Common myeloid progenitor, CD34-positive (primary cell): ENCODE measurements around the gene FBXO28.

ENCODE experiments used
- CTCF ChIA-PET: fragments of 350-600 bp; sonication (Branson Sonifier 250); formaldehyde crosslinking; loops from one replicate; lab custom pipeline; 2021; ENCODE audit warnings: antibody characterized with exemption; lab: Charles Lee
- POLR2A ChIA-PET: fragments of 350-600 bp; sonication (Branson Sonifier 250); formaldehyde crosslinking; loops from one replicate; lab custom pipeline; 2021; ENCODE audit warnings: antibody characterized with exemption; lab: Charles Lee
- DNase-seq, 3 donors: peaks; one replicate each; pipeline versions ENCODE4 v3.0.0 to v3.0.0-alpha.2; 2013
- H3K27ac ChIP-seq, 2 experiments: 1 replicate in 1 of 2; 2 replicates in 1 of 2; pipeline ENCODE4 v1.7.0; 2013; ENCODE audit warnings: inconsistent platforms in 2 of 2, low read length in 2 of 2, mild to moderate bottlenecking in 2 of 2, low read depth in 1 of 2, moderate library complexity in 1 of 2; ENCODE audit not compliant: severe bottlenecking in 2 of 2, insufficient read depth in 1 of 2, poor library complexity in 1 of 2
- H3K27me3 ChIP-seq, 5 experiments: replicated peaks in 2 of 5; 1 replicate in 3 of 5; 2 replicates in 2 of 5; pipeline versions ENCODE4 v1.6.1 to v1.7.0; 2013; ENCODE audit warnings: low read length in 4 of 5, mild to moderate bottlenecking in 2 of 5, moderate library complexity in 2 of 5, inconsistent platforms in 1 of 5; ENCODE audit not compliant: insufficient read depth in 5 of 5, control insufficient read depth in 4 of 5
- H3K36me3 ChIP-seq, 4 experiments: 1 replicate in 2 of 4; 2 replicates in 2 of 4; pipeline versions ENCODE4 v1.6.1 to v1.7.0; 2013; ENCODE audit warnings: low read length in 3 of 4, control low read depth in 1 of 4, mild to moderate bottlenecking in 1 of 4; ENCODE audit not compliant: control insufficient read depth in 4 of 4, insufficient read depth in 4 of 4
- H3K4me1 ChIP-seq, 4 experiments: 1 replicate in 3 of 4; 2 replicates in 1 of 4; pipeline versions ENCODE4 v1.6.1 to v1.7.1; 2013; ENCODE audit warnings: low read length in 3 of 4, mild to moderate bottlenecking in 3 of 4, control low read depth in 1 of 4, inconsistent platforms in 1 of 4, moderate library complexity in 1 of 4; ENCODE audit not compliant: control insufficient read depth in 4 of 4, insufficient read depth in 4 of 4; ENCODE audit errors: control extremely low read depth in 1 of 4
- H3K4me3 ChIP-seq, 7 experiments: 1 replicate in 4 of 7; 2 replicates in 3 of 7; pipeline versions ENCODE4 v1.5.1 to v1.7.0; 2013; ENCODE audit warnings: mild to moderate bottlenecking in 7 of 7, low read length in 6 of 7, moderate library complexity in 6 of 7, inconsistent platforms in 2 of 7, low read depth in 2 of 7, control low read depth in 1 of 7; ENCODE audit not compliant: insufficient read depth in 4 of 7, control insufficient read depth in 1 of 7; ENCODE audit errors: extremely low read depth in 1 of 7
- H3K9me3 ChIP-seq, 5 experiments: 1 replicate in 4 of 5; 2 replicates in 1 of 5; pipeline versions ENCODE4 v1.6.1 to v1.7.1; 2013; ENCODE audit warnings: low read length in 4 of 5, mild to moderate bottlenecking in 2 of 5, inconsistent platforms in 1 of 5, low read depth in 1 of 5, moderate library complexity in 1 of 5; ENCODE audit not compliant: control insufficient read depth in 4 of 5, insufficient read depth in 2 of 5; ENCODE audit errors: control extremely low read depth in 1 of 5
- WGBS: methylation state at CpG from one replicate; pipeline ENCODE4 v1.1.5; 2013; ENCODE audit not compliant: insufficient coverage; 5-methylcytosine and 5-hydroxymethylcytosine counted together

FBXO28 gene

GRCh38 chr1:224084867-224085266, 29.0 kb upstream of the FBXO28 start:
- POLR2A ChIA-PET = no interaction called here
- H3K4me3 ChIP-seq = no peak overlapping the region

GRCh38 chr1:224085421-224086108, 28.3 kb upstream of the FBXO28 start:
- Histone ChIP-seq H3K27me3 (peaks cover 0 to 3% (median 0%) of the 10 kb centered on the region in 5 experiments), H3K36me3 (no peaks in the 10 kb centered on the region), H3K4me1 (no peaks in the 10 kb centered on the region), H3K9me3 (no peaks in the 10 kb centered on the region), H3K27ac (no peak overlapping the region), H3K4me3 (no peak overlapping the region)
- 100% methylated on average over 1 of the region's 4 CpGs for WGBS
- ChIA-PET POLR2A (no interaction called here), CTCF (interaction anchor here (1.4 kb wide), 1 partner anchor 34 kb away, joined by 5 read pairs; no protein-coding TSS in a partner anchor)
- DNase-seq = no peak

More at GRCh38 chr1:224084867-224085266, 29.0 kb upstream of the FBXO28 start:
- Histone ChIP-seq H3K27ac (no peak overlapping the region), H3K9me3 (no peaks in the 10 kb centered on the region), H3K4me1 (no peaks in the 10 kb centered on the region), H3K27me3 (peaks cover 0 to 3% (median 0%) of the 10 kb centered on the region in 5 experiments), H3K36me3 (no peaks in the 10 kb centered on the region)
- DNase-seq = no peak
- CTCF ChIA-PET = interaction anchor here (1.4 kb wide), 1 partner anchor 34 kb away, joined by 5 read pairs; no protein-coding TSS in a partner anchor
- WGBS = 90% methylated on average over 2 of the region's 4 CpGs

GRCh38 chr1:224087286-224087794, 26.6 kb upstream of the FBXO28 start:
- Histone ChIP-seq H3K27ac (no peak overlapping the region), H3K27me3 (no peaks in the 10 kb centered on the region), H3K36me3 (no peaks in the 10 kb centered on the region), H3K4me3 (no peak overlapping the region), H3K9me3 (no peaks in the 10 kb centered on the region), H3K4me1 (no peaks in the 10 kb centered on the region)
- WGBS = 80% methylated on average over 1 of the region's 2 CpGs
- CTCF ChIA-PET = interaction anchor here (0.7 kb wide), 1 partner anchor 501 kb away, joined by 3 read pairs; no protein-coding TSS in a partner anchor
- no peak for DNase-seq
- POLR2A ChIA-PET = no interaction called here

- no peak for DNase-seq
- CTCF ChIA-PET = no interaction called here
- POLR2A ChIA-PET = no interaction called here
- H3K36me3 ChIP-seq = no peaks in the 10 kb centered on the region
- H3K9me3 ChIP-seq = no peaks in the 10 kb centered on the region
- H3K27ac ChIP-seq = no peak overlapping the region
- no peak overlapping the region for H3K4me3 ChIP-seq
- WGBS = 100% methylated on average over 1 of the region's 3 CpGs
- no peaks in the 10 kb centered on the region for H3K27me3 ChIP-seq
- H3K4me1 ChIP-seq = no peaks in the 10 kb centered on the region
Measured at GRCh38 chr1:224089583-224089982, 24.3 kb upstream of the FBXO28 start.

GRCh38 chr1:224090116-224090515, 23.8 kb upstream of the FBXO28 start:
- no peaks in the 10 kb centered on the region for H3K4me1 ChIP-seq
- WGBS = 98% methylated on average over 4 of the region's 5 CpGs
- CTCF ChIA-PET = no interaction called here
- no peak for DNase-seq
- no peak overlapping the region for H3K27ac ChIP-seq
- no peak overlapping the region for H3K4me3 ChIP-seq
- POLR2A ChIA-PET = no interaction called here
- H3K27me3 ChIP-seq = no peaks in the 10 kb centered on the region
- no peaks in the 10 kb centered on the region for H3K36me3 ChIP-seq
- H3K9me3 ChIP-seq = no peaks in the 10 kb centered on the region

- H3K36me3 ChIP-seq = no peaks in the 10 kb centered on the region
- H3K27ac ChIP-seq = no peak overlapping the region
- no peaks in the 10 kb centered on the region for H3K27me3 ChIP-seq
- ChIA-PET CTCF (no interaction called here), POLR2A (no interaction called here)
- no peaks in the 10 kb centered on the region for H3K4me1 ChIP-seq
- H3K9me3 ChIP-seq = no peaks in the 10 kb centered on the region
- 100% methylated on average over 1 of the region's 1 CpG for WGBS
- no peak for DNase-seq
- H3K4me3 ChIP-seq = no peak overlapping the region
Measured at GRCh38 chr1:224092111-224092510, 21.8 kb upstream of the FBXO28 start.

GRCh38 chr1:224092601-224093000, 21.3 kb upstream of the FBXO28 start:
- 96% methylated on average over 2 of the region's 2 CpGs for WGBS
- no peaks in the 10 kb centered on the region for H3K9me3 ChIP-seq
- ChIA-PET POLR2A (no interaction called here), CTCF (no interaction called here)
- no peaks in the 10 kb centered on the region for H3K36me3 ChIP-seq
- H3K4me1 ChIP-seq = no peaks in the 10 kb centered on the region
- DNase-seq = no peak
- H3K4me3 ChIP-seq = no peak overlapping the region
- H3K27ac ChIP-seq = no peak overlapping the region
- no peaks in the 10 kb centered on the region for H3K27me3 ChIP-seq
